GM23248 (cell line): ENCODE data around the gene MRPL40. TPM values are rescaled to one million over a fixed set of nuclear protein-coding genes. Genes with fewer than 3 reads are reported as not detected.
A peak's percentile ranks its signal among the peaks of the same experiment; 100 is the strongest.

Experiments
- DNase-seq: peaks from one replicate; pipeline ENCODE4 v3.0.0-alpha.2; 2015
- H2AFZ ChIP-seq: fragments of 200-600 bp; sonication (generic); 2 replicates; pipeline ENCODE4 v1.6.1; 2016; ENCODE audit warnings: antibody characterized with exemption
- H3F3A ChIP-seq: fragments of 200-600 bp; sonication (generic); 2 replicates; pipeline ENCODE4 v1.6.1; 2016; ENCODE audit warnings: mild to moderate bottlenecking, antibody characterized with exemption, mixed run types; ENCODE audit not compliant: insufficient read depth
- H3K27ac ChIP-seq: fragments of 200-600 bp; sonication (generic); 2 replicates; pipeline ENCODE4 v1.5.1; 2016; ENCODE audit warnings: mild to moderate bottlenecking
- H3K27me3 ChIP-seq: fragments of 200-600 bp; sonication (generic); replicated peaks from 2 replicates; pipeline ENCODE4 v1.6.1; 2016; ENCODE audit warnings: mild to moderate bottlenecking; ENCODE audit not compliant: insufficient read depth
- H3K36me3 ChIP-seq: fragments of 200-600 bp; sonication (generic); 2 replicates; pipeline ENCODE4 v1.6.1; 2016; ENCODE audit warnings: low read depth, mild to moderate bottlenecking
- H3K4me1 ChIP-seq: fragments of 200-600 bp; sonication (generic); 2 replicates; pipeline ENCODE4 v1.6.1; 2016; ENCODE audit warnings: mild to moderate bottlenecking; ENCODE audit not compliant: insufficient read depth
- H3K4me2 ChIP-seq: fragments of 200-600 bp; sonication (generic); one replicate; pipeline ENCODE4 v1.6.1; 2016; ENCODE audit warnings: mild to moderate bottlenecking; ENCODE audit not compliant: unreplicated experiment
- H3K4me3 ChIP-seq: fragments of 200-600 bp; sonication (generic); 2 replicates; pipeline ENCODE4 v1.5.1; 2016; ENCODE audit warnings: mild to moderate bottlenecking
- H3K79me2 ChIP-seq: fragments of 200-600 bp; sonication (generic); 2 replicates; pipeline ENCODE4 v1.6.1; 2016; ENCODE audit warnings: mild to moderate bottlenecking; ENCODE audit not compliant: insufficient read depth
- H3K9ac ChIP-seq: fragments of 200-600 bp; sonication (generic); 2 replicates; pipeline ENCODE4 v1.6.1; 2016; ENCODE audit warnings: mild to moderate bottlenecking
- H3K9me2 ChIP-seq: fragments of 200-600 bp; sonication (generic); 2 replicates; pipeline ENCODE4 v1.6.1; 2016; ENCODE audit warnings: mixed run types, mild to moderate bottlenecking, moderate library complexity; ENCODE audit not compliant: insufficient read depth
- H3K9me3 ChIP-seq: fragments of 200-600 bp; sonication (generic); one replicate; pipeline ENCODE4 v1.6.1; 2017; ENCODE audit warnings: low read depth
- H4K20me1 ChIP-seq: fragments of 200-600 bp; sonication (generic); 2 replicates; pipeline ENCODE4 v1.6.0; 2016; ENCODE audit not compliant: insufficient read depth
- EZH2 ChIP-seq: fragments of 200-600 bp; sonication (generic); IDR thresholded peaks from 2 replicates; pipeline ENCODE4 v1.6.1; 2018; ENCODE audit warnings: antibody characterized with exemption, mild to moderate bottlenecking; ENCODE audit not compliant: insufficient read depth, poor library complexity, severe bottlenecking
- EZH2phosphoT487 ChIP-seq: fragments of 200-600 bp; sonication (generic); IDR thresholded peaks from 2 replicates; pipeline ENCODE4 v1.6.1; 2018; ENCODE audit warnings: antibody characterized with exemption, moderate library complexity, mild to moderate bottlenecking, low read depth; ENCODE audit not compliant: insufficient read depth
- WGBS, 2 experiments: methylation state at CpG; one replicate each; pipeline ENCODE4 v1.1.6; 2015 to 2017; ENCODE audit warnings: low lambda C conversion rate in 2 of 2, low coverage in 1 of 2; ENCODE audit errors: missing lambda C conversion rate in 2 of 2; 5-methylcytosine and 5-hydroxymethylcytosine counted together
- in situ Hi-C: fragments of 300-500 bp; cut with MboI; formaldehyde crosslinking; loops from 2 replicates; pipeline ENCODE4 v1.15.0; 2020
- polyA plus RNA-seq: library from polyadenylated mRNA; unstranded; fragments of >200 nt; fragmentation: Nextera tagmentation; extraction: Ambion mirVana; gene quantifications from 2 replicates; pipeline ENCODE4 v1.2.1, GENCODE V29; 2016
- total RNA-seq: library from RNA; depleted of rRNA; stranded (reverse); fragments of >200 nt; shearing (Covaris generic); gene quantifications from 2 replicates; pipeline ENCODE4 v1.2.3, GENCODE V29; 2014

The MRPL40 gene
- total and polyA plus RNA-seq, 2 experiments from 2014 or later = 37.6 to 81.9 TPM

DNA sequence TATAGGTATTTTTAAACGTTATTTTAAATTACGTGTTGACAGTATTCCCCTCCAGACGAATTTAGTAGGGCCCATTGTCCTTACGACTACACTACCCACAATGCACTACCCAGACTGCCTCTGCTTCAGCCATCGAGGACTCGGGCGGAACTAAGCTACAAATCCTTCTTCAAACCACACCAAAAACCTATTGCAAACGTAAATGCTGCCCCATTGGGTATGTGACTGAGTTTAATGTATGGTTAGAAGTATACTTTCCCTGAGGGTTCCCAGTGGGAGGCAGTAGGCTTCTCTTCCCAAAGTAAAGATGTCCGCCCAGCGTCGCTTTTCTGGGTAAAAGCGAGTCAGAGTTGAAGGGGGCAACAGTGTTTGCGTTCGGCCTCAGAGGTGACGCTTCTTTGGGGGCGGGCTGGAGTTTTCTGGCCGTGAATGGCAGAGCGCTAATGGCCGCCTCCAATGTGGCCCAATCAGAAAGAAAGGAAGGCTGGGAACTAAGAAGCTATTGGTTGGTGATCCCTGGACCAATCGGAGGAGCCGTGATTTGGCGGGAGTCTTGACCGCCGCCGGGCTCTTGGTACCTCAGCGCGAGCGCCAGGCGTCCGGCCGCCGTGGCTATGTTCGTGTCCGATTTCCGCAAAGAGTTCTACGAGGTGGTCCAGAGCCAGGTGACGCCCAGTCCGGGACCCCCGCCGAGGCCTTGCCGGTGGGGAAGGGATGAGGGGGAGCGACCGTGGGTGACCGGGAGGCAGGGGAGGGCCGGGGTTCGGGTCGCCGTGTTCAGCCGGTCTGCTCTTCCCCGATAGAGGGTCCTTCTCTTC, 47.2 kb downstream of the MRPL40 start, which contains the start of gene CDC45:
CDC45 (plus strand) TSS at position 566 of the 818 bp plus-strand sequence; CDS start at position 615, 49 bp downstream.
- H3K9ac ChIP-seq = peak within 1 kb of the TSS; percentile 93
- no peaks in the 10 kb centered on the region for H3K9me2 ChIP-seq
- peaks cover 4% of the 10 kb centered on the region; the same call in 1 of the 2 replicates for H4K20me1 ChIP-seq
- H3K36me3 ChIP-seq = 0 out of 2 replicates have a peak, but pooled peaks cover 3% of the 10 kb centered on the region
- peak within 1 kb of the TSS; percentile 99 for H3K4me2 ChIP-seq
- H3K27ac ChIP-seq = peak within 1 kb of the TSS; percentile 96
- TF ChIP-seq EZH2 = no peak
- no peak for TF ChIP-seq EZH2phosphoT487
- in situ Hi-C loops = no loop called here
- peaks cover 21% of the 10 kb centered on the region for H3K4me1 ChIP-seq
- H3K27me3 ChIP-seq = no peaks in the 10 kb centered on the region
- DNase-seq = peak; percentile 99
- 0 to 1% methylated on average over 42 to 50 of the region's 50 CpGs for WGBS, 2 experiments
- H3K79me2 ChIP-seq = peaks cover 55% of the 10 kb centered on the region
- H2AFZ ChIP-seq = peak within 1 kb of the TSS; percentile 90
- H3K4me3 ChIP-seq = peak within 1 kb of the TSS; percentile 83
- H3K9me3 ChIP-seq = no peaks in the 10 kb centered on the region
- H3F3A ChIP-seq = peaks cover 16% of the 10 kb centered on the region; the same call in 1 of the 2 replicates

DNA sequence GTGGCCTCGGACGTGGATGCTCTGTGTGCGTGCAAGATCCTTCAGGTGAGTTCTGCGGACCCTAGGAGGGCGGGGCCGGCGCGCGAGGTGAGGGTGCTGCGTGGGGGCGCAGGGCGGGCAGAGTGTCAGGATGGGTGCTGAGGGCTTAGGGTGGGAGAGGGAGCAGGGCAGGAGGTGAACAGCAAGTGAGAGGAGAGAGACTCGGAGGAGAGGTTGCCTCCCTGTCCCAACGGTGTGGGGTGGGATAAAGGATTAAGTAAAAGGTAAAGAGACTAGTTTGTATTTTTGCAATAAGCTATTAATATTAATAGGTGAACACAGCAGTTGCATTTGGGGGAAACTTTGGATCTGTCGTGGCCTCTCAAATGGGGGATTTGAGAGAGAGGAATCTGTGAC, 47.8 kb downstream of the MRPL40 start:
- Histone ChIP-seq H4K20me1 (peaks cover 4% of the 10 kb centered on the region; the same call in 1 of the 2 replicates), H3K9ac (peak overlapping the region; percentile 93), H3K9me3 (no peaks in the 10 kb centered on the region), H3K4me3 (peak overlapping the region; percentile 83), H3K36me3 (no peaks in the 10 kb centered on the region), H3K9me2 (no peaks in the 10 kb centered on the region), H3K4me1 (peaks cover 21% of the 10 kb centered on the region), H3K4me2 (peak overlapping the region; percentile 56), H3K27ac (no peak overlapping the region), H3K27me3 (no peaks in the 10 kb centered on the region), H3F3A (peaks cover 16% of the 10 kb centered on the region; the same call in 1 of the 2 replicates), H2AFZ (peak overlapping the region; percentile 90), H3K79me2 (peaks cover 49% of the 10 kb centered on the region)
- no peak for DNase-seq
- 1 to 6% methylated on average over 2 to 15 of the region's 15 CpGs for WGBS, 2 experiments
- in situ Hi-C loops = no loop called here
- no peak for TF ChIP-seq EZH2phosphoT487
- no peak for TF ChIP-seq EZH2

DNA sequence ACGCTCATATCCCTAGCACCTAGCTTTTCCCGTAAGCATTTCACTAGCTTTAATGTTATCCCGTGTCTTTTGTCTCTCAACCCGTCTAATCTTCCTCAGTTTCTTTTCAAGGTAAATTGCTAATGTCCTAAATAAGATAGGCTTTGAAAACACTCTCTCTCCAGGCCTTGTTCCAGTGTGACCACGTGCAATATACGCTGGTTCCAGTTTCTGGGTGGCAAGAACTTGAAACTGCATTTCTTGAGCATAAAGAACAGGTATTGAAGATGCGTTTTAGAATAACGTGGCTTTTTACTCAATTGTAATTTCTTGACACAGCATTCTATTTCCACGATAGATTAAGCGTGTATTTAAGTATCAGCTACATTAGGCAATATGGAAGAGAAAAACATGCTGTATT, 48.4 kb downstream of the MRPL40 start:
- Histone ChIP-seq H3K36me3 (no peaks in the 10 kb centered on the region), H3K4me2 (no peak overlapping the region), H3F3A (peaks cover 16% of the 10 kb centered on the region; the same call in 1 of the 2 replicates), H3K27me3 (no peaks in the 10 kb centered on the region), H3K9ac (peak overlapping the region; percentile 93), H3K4me3 (peak overlapping the region; percentile 83), H2AFZ (0 out of 2 replicates have a peak overlapping the region, but pooled peaks have one; percentile 90), H3K9me3 (no peaks in the 10 kb centered on the region), H4K20me1 (peaks cover 4% of the 10 kb centered on the region; the same call in 1 of the 2 replicates), H3K79me2 (peaks cover 43% of the 10 kb centered on the region), H3K27ac (no peak overlapping the region), H3K9me2 (no peaks in the 10 kb centered on the region), H3K4me1 (peaks cover 21% of the 10 kb centered on the region)
- WGBS, 2 experiments = 72 to 74% methylated on average over 10 of the region's 10 CpGs
- in situ Hi-C loops = no loop called here
- no peak for TF ChIP-seq EZH2
- TF ChIP-seq EZH2phosphoT487 = no peak
- no peak for DNase-seq

DNA sequence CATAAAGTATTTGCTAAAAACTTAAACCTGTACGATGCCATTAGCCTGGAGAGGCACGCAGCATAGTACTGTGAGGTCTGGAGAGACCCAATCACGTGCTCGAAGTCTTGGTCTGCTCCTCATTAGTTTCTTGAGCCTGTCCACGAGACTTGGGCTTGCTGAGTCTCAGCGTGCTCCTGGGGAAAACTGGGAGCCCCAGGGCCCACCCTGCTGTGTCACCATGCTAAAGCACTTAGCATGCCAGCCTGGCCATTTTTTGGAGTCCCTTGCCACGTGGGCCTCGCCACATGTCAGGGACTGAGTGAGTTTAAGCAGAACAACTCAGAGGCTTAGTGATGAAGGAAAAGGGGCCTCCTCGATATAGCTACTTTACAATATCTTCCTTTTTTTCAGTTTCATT, 50.0 kb downstream of the MRPL40 start:
- H3K36me3 ChIP-seq = no peaks in the 10 kb centered on the region
- H4K20me1 ChIP-seq = peaks cover 4% of the 10 kb centered on the region; the same call in 1 of the 2 replicates
- H3K27me3 ChIP-seq = no peaks in the 10 kb centered on the region
- TF ChIP-seq EZH2 (no peak), EZH2phosphoT487 (no peak)
- no peak overlapping the region for H3K27ac ChIP-seq
- in situ Hi-C loops = no loop called here
- no peak overlapping the region for H3K9ac ChIP-seq
- peaks cover 16% of the 10 kb centered on the region; the same call in 1 of the 2 replicates for H3F3A ChIP-seq
- peaks cover 18% of the 10 kb centered on the region for H3K4me1 ChIP-seq
- 84 to 86% methylated on average over 9 of the region's 9 CpGs for WGBS, 2 experiments
- H3K9me3 ChIP-seq = no peaks in the 10 kb centered on the region
- H3K4me2 ChIP-seq = no peak overlapping the region
- no peaks in the 10 kb centered on the region for H3K9me2 ChIP-seq
- H3K4me3 ChIP-seq = no peak overlapping the region
- no peak overlapping the region for H2AFZ ChIP-seq
- DNase-seq = no peak
- H3K79me2 ChIP-seq = peaks cover 27% of the 10 kb centered on the region
